HUES48 (cell line): ENCODE measurements around the gene SNRPA1.

Source experiments
- H3K27ac ChIP-seq: one replicate; pipeline ENCODE4 v1.7.0; 2013; ENCODE audit warnings: low read depth, low read length, inconsistent platforms
- H3K27me3 ChIP-seq: 2 replicates; pipeline ENCODE4 v1.6.1; 2013; ENCODE audit warnings: mild to moderate bottlenecking, low read length; ENCODE audit not compliant: control insufficient read depth, insufficient read depth
- H3K36me3 ChIP-seq: 2 replicates; pipeline ENCODE4 v1.6.1; 2013; ENCODE audit warnings: low read length; ENCODE audit not compliant: control insufficient read depth, insufficient read depth
- H3K4me1 ChIP-seq: 2 replicates; pipeline ENCODE4 v1.6.1; 2013; ENCODE audit warnings: mild to moderate bottlenecking, low read length; ENCODE audit not compliant: control insufficient read depth, insufficient read depth
- H3K4me3 ChIP-seq: 2 replicates; pipeline ENCODE4 v1.5.1; 2013; ENCODE audit warnings: mild to moderate bottlenecking, low read depth, low read length
- H3K9ac ChIP-seq: 2 replicates; pipeline ENCODE4 v1.6.1; 2013; ENCODE audit warnings: mild to moderate bottlenecking, low read depth, low read length, moderate library complexity
- H3K9me3 ChIP-seq: 2 replicates; pipeline ENCODE4 v1.6.1; 2013; ENCODE audit warnings: low read length; ENCODE audit not compliant: control insufficient read depth, insufficient read depth

SNRPA1 gene

GRCh38 chr15:101307897-101308603 lies 13.0 kb upstream of the SNRPA1 start:
- no peak overlapping the region for H3K9ac ChIP-seq
- H3K9me3 ChIP-seq = no peaks in the 10 kb centered on the region
- H3K36me3 ChIP-seq = no peaks in the 10 kb centered on the region
- no peaks in the 10 kb centered on the region for H3K4me1 ChIP-seq
- no peaks in the 10 kb centered on the region for H3K27me3 ChIP-seq
- no peak overlapping the region for H3K27ac ChIP-seq
- H3K4me3 ChIP-seq = no peak overlapping the region

DNA sequence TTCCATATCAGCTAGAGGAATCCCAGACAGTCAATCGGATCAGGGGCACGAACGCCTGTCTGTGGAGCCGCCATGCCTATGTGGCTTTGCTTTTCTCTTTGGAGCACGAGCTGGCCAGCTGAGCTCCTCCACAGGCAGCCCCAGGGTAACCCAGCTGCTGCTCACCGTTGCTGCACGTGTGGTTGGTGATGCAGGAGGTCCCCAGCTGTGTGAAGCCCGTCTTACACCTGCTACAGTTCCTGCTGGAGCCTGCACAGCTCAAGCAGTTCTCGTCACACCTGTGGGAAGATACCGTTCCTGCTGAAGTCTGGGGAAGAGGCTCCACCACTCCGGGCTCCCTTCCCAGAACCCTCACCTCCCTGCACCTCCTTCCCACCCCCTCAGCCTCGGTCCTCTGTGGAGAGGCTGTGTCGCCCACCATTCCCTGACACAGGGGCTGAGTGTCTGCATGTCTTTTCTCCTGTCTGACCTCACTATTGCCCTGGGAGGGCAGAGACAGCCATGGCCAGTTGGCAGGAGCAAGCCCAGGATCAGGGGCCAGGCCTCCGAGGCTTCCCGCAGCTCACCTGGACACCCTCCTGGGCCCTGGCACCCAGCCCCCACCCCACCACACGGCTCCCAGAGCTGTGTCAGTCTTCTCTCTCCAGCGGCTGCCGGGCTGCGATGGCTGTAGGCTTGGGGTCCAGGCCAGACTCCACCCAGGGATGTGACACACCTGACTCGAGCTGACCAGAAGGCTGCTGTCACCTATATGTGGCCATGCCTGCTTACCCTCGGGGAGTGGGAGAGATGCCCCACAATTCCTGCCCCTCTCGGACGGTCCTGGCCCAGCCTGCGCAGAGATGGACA lies 12.2 kb upstream of the SNRPA1 start:
- Histone ChIP-seq H3K4me3 (no peak overlapping the region), H3K27me3 (no peaks in the 10 kb centered on the region), H3K36me3 (no peaks in the 10 kb centered on the region), H3K9me3 (no peaks in the 10 kb centered on the region), H3K4me1 (no peaks in the 10 kb centered on the region), H3K9ac (no peak overlapping the region), H3K27ac (no peak overlapping the region)

DNA sequence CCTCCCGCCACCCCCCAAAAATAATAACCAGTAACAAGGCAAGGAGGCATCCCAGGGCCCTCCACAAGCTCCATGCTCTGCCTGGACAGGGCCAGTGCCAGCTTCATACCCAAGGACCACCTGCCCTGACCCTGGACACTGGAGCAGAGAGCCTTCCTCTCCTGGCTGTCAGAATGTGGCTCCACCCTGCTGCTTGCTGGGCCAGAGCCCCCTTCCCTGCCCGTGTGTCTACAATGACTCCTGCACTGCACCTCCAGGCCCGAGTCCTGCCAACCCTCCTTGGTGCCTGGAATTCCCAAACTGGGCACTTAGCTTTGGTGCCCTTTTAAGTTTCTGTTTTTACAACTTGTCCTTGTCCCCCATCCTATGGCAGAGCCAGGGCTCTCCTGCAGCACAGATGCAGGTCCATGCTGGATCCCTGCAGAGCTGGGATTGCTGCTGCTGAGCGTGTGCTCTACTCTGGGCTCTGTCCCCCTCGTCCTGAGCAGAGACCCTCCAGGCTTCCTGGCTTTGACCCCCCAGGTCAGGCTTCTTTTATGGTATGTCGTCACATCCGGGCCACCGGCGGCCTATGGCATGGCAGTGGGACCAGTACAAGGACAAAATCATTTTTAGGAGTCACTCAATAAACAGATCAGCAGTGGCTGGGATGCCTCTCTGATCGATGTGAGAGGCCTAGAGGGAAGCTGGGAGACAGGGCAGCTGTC lies 11.4 kb upstream of the SNRPA1 start:
- Histone ChIP-seq H3K27ac (no peak overlapping the region), H3K9ac (no peak overlapping the region), H3K36me3 (no peaks in the 10 kb centered on the region), H3K27me3 (no peaks in the 10 kb centered on the region), H3K4me1 (no peaks in the 10 kb centered on the region), H3K4me3 (no peak overlapping the region), H3K9me3 (no peaks in the 10 kb centered on the region)

DNA sequence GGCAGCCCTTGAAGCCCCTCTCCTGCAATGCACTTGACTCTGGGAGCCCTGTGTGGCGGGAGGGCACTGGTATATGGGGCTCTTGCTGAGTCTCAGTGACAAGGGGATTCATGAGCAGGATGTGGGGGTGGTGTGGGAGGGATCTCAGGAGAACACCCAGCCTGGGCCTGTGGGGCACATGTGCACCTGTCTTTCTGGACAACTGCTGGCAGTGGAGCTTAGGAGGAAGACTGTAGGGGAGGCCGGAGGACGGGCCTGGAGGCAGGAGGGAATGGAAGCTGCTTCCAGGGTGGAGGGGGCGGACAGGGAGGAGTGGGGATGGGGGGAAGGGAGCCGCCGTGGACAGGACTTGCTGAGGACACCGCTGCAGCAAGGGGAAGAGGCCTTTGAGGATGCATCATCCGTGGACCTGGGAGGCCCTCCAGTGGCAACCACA lies 10.8 kb upstream of the SNRPA1 start:
- no peak overlapping the region for H3K27ac ChIP-seq

DNA sequence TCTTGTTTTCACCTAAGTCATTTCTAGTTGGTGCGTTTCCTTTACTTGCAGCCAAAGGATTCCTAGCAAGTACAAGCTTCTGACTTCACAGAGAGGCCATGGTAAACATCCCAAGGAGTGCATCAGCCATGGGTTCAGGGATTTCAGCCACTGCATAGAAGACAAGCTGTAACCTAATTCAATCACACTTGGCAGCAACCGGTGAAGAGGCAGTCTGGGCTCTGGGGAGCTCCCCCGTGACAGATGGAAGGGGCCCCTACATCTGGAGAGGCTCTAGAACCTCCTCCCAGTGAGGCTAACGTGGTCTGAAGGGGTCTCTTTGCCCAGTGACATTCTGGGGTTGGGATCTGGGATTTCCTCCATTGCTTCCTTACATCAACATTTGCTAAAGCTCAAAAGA lies 8.4 kb upstream of the SNRPA1 start:
- no peaks in the 10 kb centered on the region for H3K9me3 ChIP-seq
- no peaks in the 10 kb centered on the region for H3K4me1 ChIP-seq
- H3K9ac ChIP-seq = no peak overlapping the region
- H3K4me3 ChIP-seq = no peak overlapping the region
- no peaks in the 10 kb centered on the region for H3K27me3 ChIP-seq
- no peak overlapping the region for H3K27ac ChIP-seq
- no peaks in the 10 kb centered on the region for H3K36me3 ChIP-seq

More for the DNA sequence above, 10.8 kb upstream of the SNRPA1 start:
- no peak overlapping the region for H3K9ac ChIP-seq
- H3K9me3 ChIP-seq = no peaks in the 10 kb centered on the region
- H3K27me3 ChIP-seq = no peaks in the 10 kb centered on the region
- no peak overlapping the region for H3K4me3 ChIP-seq
- no peaks in the 10 kb centered on the region for H3K4me1 ChIP-seq
- no peaks in the 10 kb centered on the region for H3K36me3 ChIP-seq

GRCh38 chr15:101296418-101297405 lies 1.7 kb upstream of the SNRPA1 start:
- no peak overlapping the region for H3K27ac ChIP-seq
- H3K4me3 ChIP-seq = peak overlapping the region; percentile 100; the same call in 1 of the 2 replicates
- H3K27me3 ChIP-seq = no peaks in the 10 kb centered on the region
- no peaks in the 10 kb centered on the region for H3K9me3 ChIP-seq
- H3K4me1 ChIP-seq = peaks cover 15% of the 10 kb centered on the region
- H3K9ac ChIP-seq = no peak overlapping the region
- peaks cover 12% of the 10 kb centered on the region for H3K36me3 ChIP-seq

DNA sequence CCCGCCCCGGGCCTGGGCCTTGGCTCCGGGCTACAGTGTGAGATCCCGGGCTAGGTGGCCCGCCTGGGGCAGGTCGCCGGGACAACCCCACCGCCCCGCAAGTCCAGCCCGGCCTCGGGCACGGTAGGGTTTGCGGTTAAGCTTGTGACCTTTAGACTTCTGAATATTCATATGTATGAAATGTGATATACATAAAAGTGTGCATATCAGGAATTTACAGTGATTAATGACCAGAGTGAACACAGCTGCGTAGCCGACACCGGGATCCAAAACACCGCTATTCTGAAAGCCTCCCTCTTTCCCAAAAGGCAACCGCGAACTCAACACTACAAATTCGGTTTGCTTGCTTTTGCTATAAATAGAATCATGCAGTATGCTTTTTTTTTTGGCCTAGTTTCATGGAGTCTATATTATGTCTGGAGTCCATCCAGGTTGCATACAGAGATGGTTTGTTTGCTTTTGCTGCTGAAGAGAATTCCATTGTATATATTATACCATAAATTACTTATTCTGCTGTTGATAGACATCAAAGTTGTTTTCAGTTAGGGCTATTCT lies 636 bp upstream of the SNRPA1 start:
- Histone ChIP-seq H3K27ac (peak overlapping the region; percentile 90), H3K9ac (peak overlapping the region; percentile 69), H3K4me3 (peak overlapping the region; percentile 100), H3K27me3 (no peaks in the 10 kb centered on the region), H3K9me3 (no peaks in the 10 kb centered on the region), H3K4me1 (peaks cover 15% of the 10 kb centered on the region), H3K36me3 (peaks cover 21% of the 10 kb centered on the region)

DNA sequence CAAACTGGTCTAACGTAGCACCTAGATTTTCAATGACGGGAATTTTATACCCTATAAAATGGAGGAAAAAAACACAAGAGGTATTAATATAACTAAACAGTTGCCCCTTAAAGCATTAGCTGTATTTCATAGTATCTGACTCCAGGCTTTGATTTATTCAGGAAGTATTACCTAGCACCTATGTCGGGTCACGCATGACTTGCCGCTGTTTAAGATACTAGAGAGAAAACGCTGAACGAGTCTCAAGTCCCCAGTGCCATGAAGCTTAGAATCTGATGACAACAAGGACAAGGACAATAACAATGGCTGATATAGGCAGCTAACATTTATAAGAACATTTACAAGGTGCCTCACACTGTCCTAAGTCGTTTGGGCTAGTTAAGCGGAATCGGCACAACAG lies 1.9 kb downstream of the SNRPA1 start:
- Histone ChIP-seq H3K36me3 (peaks cover 40% of the 10 kb centered on the region), H3K9me3 (no peaks in the 10 kb centered on the region), H3K27ac (no peak overlapping the region), H3K4me1 (peaks cover 15% of the 10 kb centered on the region), H3K27me3 (no peaks in the 10 kb centered on the region), H3K4me3 (peak overlapping the region; percentile 100), H3K9ac (peak overlapping the region; percentile 10; the same call in 1 of the 2 replicates)

DNA sequence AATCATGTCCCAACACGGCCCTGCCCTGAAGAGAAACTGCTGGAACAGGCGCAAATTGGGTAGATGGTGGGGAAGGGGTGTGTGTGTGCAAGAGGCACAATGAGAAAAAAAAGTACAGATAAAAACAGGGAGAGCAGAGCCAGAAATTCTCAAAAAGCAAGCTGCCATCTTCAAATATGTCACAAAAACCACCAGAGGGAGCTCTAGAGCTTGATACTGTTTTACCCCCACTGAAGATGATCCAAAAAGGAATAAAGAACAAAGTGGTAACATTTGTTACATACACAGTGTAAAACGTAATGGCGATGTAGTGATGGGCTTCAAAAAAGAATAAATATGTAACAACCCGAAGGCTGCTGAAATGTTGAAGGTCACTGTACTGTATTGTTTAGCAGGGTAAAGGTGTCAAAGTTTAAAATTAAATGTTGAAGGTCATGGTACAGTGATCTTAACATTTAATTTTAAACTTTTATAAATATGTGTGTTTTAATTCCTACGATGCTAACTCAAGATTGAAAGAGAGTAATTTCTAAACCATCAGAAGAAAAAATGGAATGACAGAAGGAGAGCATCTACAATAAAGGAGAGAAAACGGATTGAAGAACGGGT lies 6.0 kb downstream of the SNRPA1 start:
- Histone ChIP-seq H3K9ac (no peak overlapping the region), H3K9me3 (no peaks in the 10 kb centered on the region), H3K36me3 (peaks cover 79% of the 10 kb centered on the region), H3K27me3 (no peaks in the 10 kb centered on the region), H3K4me3 (no peak overlapping the region), H3K4me1 (peaks cover 9% of the 10 kb centered on the region), H3K27ac (no peak overlapping the region)
